ENCODE data around the gene SLC22A6.
A peak's percentile ranks its signal among the peaks of the same experiment; 100 is the strongest.

SLC22A6 gene

GRCh38 chr11:62928011-62928410, 56.8 kb downstream of the SLC22A6 start:
- Histone ChIP-seq H3K4me3 (no peak overlapping the region), H3K36me3 (no peaks in the 10 kb centered on the region), H3K4me1 (peaks cover 0 to 30% (median 27%) of the 10 kb centered on the region in 4 donors), H3K27me3 (peaks cover 0 to 58% of the 10 kb centered on the region in 2 donors), H3K9me3 (no peaks in the 10 kb centered on the region), H3K27ac (no peak overlapping the region)
- intact Hi-C loops (cut with DNase I; ENCODE audit: low total_unique reads), result no loop called here
- no peak for TF ChIP-seq CTCF (IDR thresholded peaks at IDR 0.05)
- peak in 1 of 2 donors; percentile 42 for DNase-seq

GRCh38 chr11:62926680-62927455, 57.9 kb downstream of the SLC22A6 start:
- TF ChIP-seq CTCF (IDR thresholded peaks at IDR 0.05), result no peak
- H3K36me3 ChIP-seq, result no peaks in the 10 kb centered on the region
- no peak overlapping the region for H3K27ac ChIP-seq
- H3K9me3 ChIP-seq, result no peaks in the 10 kb centered on the region
- H3K4me3 ChIP-seq, result peak overlapping the region; percentile 22 to 49
- H3K4me1 ChIP-seq, result peaks cover 0 to 36% (median 32%) of the 10 kb centered on the region in 4 donors
- peak in 1 of 2 donors; percentile 57 for DNase-seq
- peaks cover 0 to 69% of the 10 kb centered on the region in 2 donors for H3K27me3 ChIP-seq
- intact Hi-C loops (cut with DNase I; ENCODE audit: low total_unique reads), result no loop called here
